PC-9 (cell line): ENCODE data around the gene CPHXL.

Source experiments
- EZH2 ChIP-seq: fragments of 200-600 bp; sonication (generic); IDR thresholded peaks from 2 replicates; pipeline ENCODE4 v1.8.0; 2017; ENCODE audit warnings: antibody characterized with exemption, low read depth
- TF ChIP-seq, protein P1 (sequence below): fragments of 200-600 bp; sonication (generic); conservative IDR thresholded peaks from 2 replicates; pipeline ENCODE4 v1.6.1; 2017; ENCODE audit warnings: mixed run types, antibody characterized with exemption, mild to moderate bottlenecking, moderate library complexity

- TF ChIP-seq, protein P1, sequence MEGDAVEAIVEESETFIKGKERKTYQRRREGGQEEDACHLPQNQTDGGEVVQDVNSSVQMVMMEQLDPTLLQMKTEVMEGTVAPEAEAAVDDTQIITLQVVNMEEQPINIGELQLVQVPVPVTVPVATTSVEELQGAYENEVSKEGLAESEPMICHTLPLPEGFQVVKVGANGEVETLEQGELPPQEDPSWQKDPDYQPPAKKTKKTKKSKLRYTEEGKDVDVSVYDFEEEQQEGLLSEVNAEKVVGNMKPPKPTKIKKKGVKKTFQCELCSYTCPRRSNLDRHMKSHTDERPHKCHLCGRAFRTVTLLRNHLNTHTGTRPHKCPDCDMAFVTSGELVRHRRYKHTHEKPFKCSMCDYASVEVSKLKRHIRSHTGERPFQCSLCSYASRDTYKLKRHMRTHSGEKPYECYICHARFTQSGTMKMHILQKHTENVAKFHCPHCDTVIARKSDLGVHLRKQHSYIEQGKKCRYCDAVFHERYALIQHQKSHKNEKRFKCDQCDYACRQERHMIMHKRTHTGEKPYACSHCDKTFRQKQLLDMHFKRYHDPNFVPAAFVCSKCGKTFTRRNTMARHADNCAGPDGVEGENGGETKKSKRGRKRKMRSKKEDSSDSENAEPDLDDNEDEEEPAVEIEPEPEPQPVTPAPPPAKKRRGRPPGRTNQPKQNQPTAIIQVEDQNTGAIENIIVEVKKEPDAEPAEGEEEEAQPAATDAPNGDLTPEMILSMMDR = no peak
- no peak for TF ChIP-seq EZH2
Observed at GRCh38 chr16:75726390-75726789, at the start of gene CPHXL.
